Measurements from ENCODE around the gene UBASH3B.

- TF ChIP-seq, protein P1, sequence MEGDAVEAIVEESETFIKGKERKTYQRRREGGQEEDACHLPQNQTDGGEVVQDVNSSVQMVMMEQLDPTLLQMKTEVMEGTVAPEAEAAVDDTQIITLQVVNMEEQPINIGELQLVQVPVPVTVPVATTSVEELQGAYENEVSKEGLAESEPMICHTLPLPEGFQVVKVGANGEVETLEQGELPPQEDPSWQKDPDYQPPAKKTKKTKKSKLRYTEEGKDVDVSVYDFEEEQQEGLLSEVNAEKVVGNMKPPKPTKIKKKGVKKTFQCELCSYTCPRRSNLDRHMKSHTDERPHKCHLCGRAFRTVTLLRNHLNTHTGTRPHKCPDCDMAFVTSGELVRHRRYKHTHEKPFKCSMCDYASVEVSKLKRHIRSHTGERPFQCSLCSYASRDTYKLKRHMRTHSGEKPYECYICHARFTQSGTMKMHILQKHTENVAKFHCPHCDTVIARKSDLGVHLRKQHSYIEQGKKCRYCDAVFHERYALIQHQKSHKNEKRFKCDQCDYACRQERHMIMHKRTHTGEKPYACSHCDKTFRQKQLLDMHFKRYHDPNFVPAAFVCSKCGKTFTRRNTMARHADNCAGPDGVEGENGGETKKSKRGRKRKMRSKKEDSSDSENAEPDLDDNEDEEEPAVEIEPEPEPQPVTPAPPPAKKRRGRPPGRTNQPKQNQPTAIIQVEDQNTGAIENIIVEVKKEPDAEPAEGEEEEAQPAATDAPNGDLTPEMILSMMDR (conservative IDR thresholded peaks at IDR 0.05; ENCODE audit: low read length): no peak
- no peak for TF ChIP-seq EZH2phosphoT487 (IDR thresholded peaks at IDR 0.05; ENCODE audit: borderline replicate concordance)
Measured at GRCh38 chr11:122731500-122731913, 76.0 kb downstream of the UBASH3B start.
